ENCODE data around the gene MKX. TPM values are rescaled to one million over a fixed set of nuclear protein-coding genes. Genes with fewer than 3 reads are reported as not detected.

MKX gene
- total and polyA plus RNA-seq, 9 of the 15 experiments (the other 6 are each of a cell fraction or from before 2014, with no cell fraction given): 0.07 TPM; not detected in 7

DNA sequence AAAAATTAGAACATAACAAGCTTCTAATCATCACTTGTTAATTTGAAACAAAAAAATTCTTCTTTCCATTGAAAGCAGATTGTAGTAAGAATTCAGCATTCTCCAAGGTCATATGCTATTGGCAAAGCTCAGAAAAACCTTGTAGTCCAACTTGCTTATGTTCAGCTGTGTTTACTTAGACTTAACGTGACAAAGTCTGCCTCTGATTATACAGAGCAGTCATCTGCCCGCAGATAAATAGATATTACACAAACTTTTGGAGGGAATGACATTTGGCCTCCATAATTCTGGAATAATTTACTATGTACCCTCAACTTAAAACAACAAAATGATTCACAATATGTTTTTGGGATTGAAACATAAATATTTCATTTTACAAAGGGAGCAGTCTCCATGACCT lies 45.8 kb downstream of the MKX start:
- no peak for ATAC-seq
- Histone ChIP-seq H3K4me3 (no peak overlapping the region), H3K9me1 (ENCODE audit: control insufficient read depth, insufficient read depth, low read length) (no peaks in the 10 kb centered on the region), H3K27ac (ENCODE audit: extremely low read depth, low read depth, low read length) (no peak overlapping the region), H3K36me3 (ENCODE audit: control insufficient read depth, insufficient read depth, low read length) (no peaks in the 10 kb centered on the region), H3K79me2 (ENCODE audit: control insufficient read depth, insufficient read depth, low read length) (no peaks in the 10 kb centered on the region), H3K27me3 (ENCODE audit: control insufficient read depth in 2 of 2, insufficient read depth in 2 of 2, low read length in 2 of 2) (no peaks in the 10 kb centered on the region; a peak in 1 of 5 replicates), H3K9ac (ENCODE audit: insufficient read depth in 1 of 2, low read depth in 2 of 2, low read length in 2 of 2) (no peak overlapping the region), H3K4me1 (replicated peaks in 1 of 2; ENCODE audit: control insufficient read depth in 2 of 2, insufficient read depth in 2 of 2, low read length in 2 of 2) (no peaks in the 10 kb centered on the region), H3K4me2 (ENCODE audit: insufficient read depth, low read length) (no peak overlapping the region), H4K20me1 (replicated peaks; ENCODE audit: control insufficient read depth, insufficient read depth, low read length) (no peaks in the 10 kb centered on the region; the same call in 1 of the 2 replicates), H3K9me3 (replicated peaks; ENCODE audit: control insufficient read depth, insufficient read depth, low read depth, low read length) (no peaks in the 10 kb centered on the region), H2AFZ (ENCODE audit: low read depth, low read length) (no peak overlapping the region)
- 0% methylated on average over 2 of the region's 2 CpGs for WGBS (ENCODE audit: insufficient coverage, low coverage, missing lambda C conversion rate)
- DNase-seq (ENCODE audit: extremely low read depth in 1 of 4, low spot score in 3 of 4): no peak
- no peak for FAIRE-seq
- POLR2A ChIA-PET: interaction anchor here (0.7 kb wide), 1 partner anchor 565 kb away, joined by 3 read pairs; no protein-coding TSS in a partner anchor
- CTCF ChIA-PET (ENCODE audit: low intra/inter-chr PET ratio): no interaction called here
- in situ Hi-C loops (cut with MboI) (no loop called here), intact Hi-C loops (cut with micrococcal nuclease) (no loop called here)
- no TSS peak for BruUV-seq (replicated peaks)
- TF ChIP-seq L3MBTL2 (IDR thresholded peaks at IDR 0.05) (no peak), MAFK (IDR thresholded peaks at IDR 0.05; ENCODE audit: low read length) (no peak), CCAR2 (IDR thresholded peaks at IDR 0.05; ENCODE audit: low read depth, low read length) (no peak), PHTF2 (CRISPR knock-in tag; IDR thresholded peaks at IDR 0.05) (no peak), BHLHE40 (IDR thresholded peaks at IDR 0.05; ENCODE audit: low read length) (no peak), MECOM (CRISPR knock-in tag; IDR thresholded peaks at IDR 0.05) (no peak), CBFA2T2 (conservative IDR thresholded peaks at IDR 0.05) (no peak), ETS2 (tag; IDR thresholded peaks at IDR 0.05; ENCODE audit: borderline replicate concordance, poor library complexity, severe bottlenecking) (no peak), ARHGAP35 (IDR thresholded peaks at IDR 0.05; ENCODE audit: partially characterized antibody) (no peak), RUNX1 (IDR thresholded peaks at IDR 0.05; ENCODE audit: low read depth) (no peak), ZNF431 (CRISPR knock-in tag; IDR thresholded peaks at IDR 0.05) (no peak), ZFP36 (IDR thresholded peaks at IDR 0.05; ENCODE audit: low read depth, low read length, partially characterized antibody) (no peak), PTBP1 (IDR thresholded peaks at IDR 0.05; ENCODE audit: low read depth, low read length) (no peak)
- TF ChIP-seq, protein P1, sequence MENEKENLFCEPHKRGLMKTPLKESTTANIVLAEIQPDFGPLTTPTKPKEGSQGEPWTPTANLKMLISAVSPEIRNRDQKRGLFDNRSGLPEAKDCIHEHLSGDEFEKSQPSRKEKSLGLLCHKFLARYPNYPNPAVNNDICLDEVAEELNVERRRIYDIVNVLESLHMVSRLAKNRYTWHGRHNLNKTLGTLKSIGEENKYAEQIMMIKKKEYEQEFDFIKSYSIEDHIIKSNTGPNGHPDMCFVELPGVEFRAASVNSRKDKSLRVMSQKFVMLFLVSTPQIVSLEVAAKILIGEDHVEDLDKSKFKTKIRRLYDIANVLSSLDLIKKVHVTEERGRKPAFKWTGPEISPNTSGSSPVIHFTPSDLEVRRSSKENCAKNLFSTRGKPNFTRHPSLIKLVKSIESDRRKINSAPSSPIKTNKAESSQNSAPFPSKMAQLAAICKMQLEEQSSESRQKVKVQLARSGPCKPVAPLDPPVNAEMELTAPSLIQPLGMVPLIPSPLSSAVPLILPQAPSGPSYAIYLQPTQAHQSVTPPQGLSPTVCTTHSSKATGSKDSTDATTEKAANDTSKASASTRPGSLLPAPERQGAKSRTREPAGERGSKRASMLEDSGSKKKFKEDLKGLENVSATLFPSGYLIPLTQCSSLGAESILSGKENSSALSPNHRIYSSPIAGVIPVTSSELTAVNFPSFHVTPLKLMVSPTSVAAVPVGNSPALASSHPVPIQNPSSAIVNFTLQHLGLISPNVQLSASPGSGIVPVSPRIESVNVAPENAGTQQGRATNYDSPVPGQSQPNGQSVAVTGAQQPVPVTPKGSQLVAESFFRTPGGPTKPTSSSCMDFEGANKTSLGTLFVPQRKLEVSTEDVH (IDR thresholded peaks at IDR 0.05; ENCODE audit: low read depth, partially characterized antibody): no peak
- TF ChIP-seq, protein P2, sequence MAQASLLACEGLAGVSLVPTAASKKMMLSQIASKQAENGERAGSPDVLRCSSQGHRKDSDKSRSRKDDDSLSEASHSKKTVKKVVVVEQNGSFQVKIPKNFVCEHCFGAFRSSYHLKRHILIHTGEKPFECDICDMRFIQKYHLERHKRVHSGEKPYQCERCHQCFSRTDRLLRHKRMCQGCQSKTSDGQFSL (CRISPR knock-in tag; IDR thresholded peaks at IDR 0.05): no peak
- TF ChIP-seq, protein P2 (tag; IDR thresholded peaks at IDR 0.05): no peak
